ENCODE measurements around the gene GALNT9. TPM values are rescaled to one million over a fixed set of nuclear protein-coding genes. Genes with fewer than 3 reads are reported as not detected.

The GALNT9 gene
- total RNA-seq, 2 experiments from 2014 or later = not detected

- Mint-ChIP-seq H3K4me1 (peaks cover 29% of the 10 kb centered on the region), H3K36me3 (ENCODE audit: low read depth) (peaks cover 5% of the 10 kb centered on the region), H3K9me3 (no peaks in the 10 kb centered on the region), H3K4me3 (no peak overlapping the region), H3K27ac (no peak overlapping the region), H3K27me3 (no peaks in the 10 kb centered on the region)
- POLR2A ChIA-PET = no interaction called here
- CTCF ChIA-PET = interaction anchor here (0.9 kb wide), 1 partner anchor 42 kb away, joined by 3 read pairs; no protein-coding TSS in a partner anchor
- no peak for DNase-seq
Measured at GRCh38 chr12:132147423-132148367, 181.7 kb downstream of the GALNT9 start.

- CTCF ChIA-PET = interaction anchor here (0.9 kb wide), 1 partner anchor 42 kb away, joined by 3 read pairs; no protein-coding TSS in a partner anchor
- Mint-ChIP-seq H3K4me1 (peaks cover 33% of the 10 kb centered on the region), H3K36me3 (ENCODE audit: low read depth) (peaks cover 5% of the 10 kb centered on the region), H3K4me3 (no peak overlapping the region), H3K27me3 (no peaks in the 10 kb centered on the region), H3K9me3 (no peaks in the 10 kb centered on the region), H3K27ac (no peak overlapping the region)
- DNase-seq = no peak
- POLR2A ChIA-PET = no interaction called here
Measured at GRCh38 chr12:132146772-132147422, 182.5 kb downstream of the GALNT9 start.

Other genes with a start within 250 kb of the GALNT9 start
- gene DDX51, start 185.3 kb downstream of the GALNT9 start, total RNA-seq = 10 to 100 TPM; 25.2 to 27.5 TPM
- gene NOC4L, start 185.1 kb downstream of the GALNT9 start, total RNA-seq = 10 to 100 TPM; 28.9 to 32.4 TPM
- gene FBRSL1, start 160.6 kb upstream of the GALNT9 start, total RNA-seq = 10 to 100 TPM; 49.8 to 51.1 TPM

All from activated CD4-positive, alpha-beta T cell treated with anti-CD3 and anti-CD28 coated beads, Interleukin-2, amount 10 ng/mL, durations not matched to agents 7 days and 5 days (primary cell).